GM23248 (cell line): ENCODE results near the gene DROSHA.

Experiments used
- EZH2 ChIP-seq: fragments of 200-600 bp; sonication (generic); IDR thresholded peaks from 2 replicates; pipeline ENCODE4 v1.6.1; 2018; ENCODE audit warnings: antibody characterized with exemption, mild to moderate bottlenecking; ENCODE audit not compliant: insufficient read depth, poor library complexity, severe bottlenecking
- EZH2phosphoT487 ChIP-seq: fragments of 200-600 bp; sonication (generic); IDR thresholded peaks from 2 replicates; pipeline ENCODE4 v1.6.1; 2018; ENCODE audit warnings: antibody characterized with exemption, moderate library complexity, mild to moderate bottlenecking, low read depth; ENCODE audit not compliant: insufficient read depth

- TF ChIP-seq EZH2phosphoT487 (no peak), EZH2 (no peak)
Observed at GRCh38 chr5:31531543-31531887, 378 bp downstream of the DROSHA start.
